Measurements from ENCODE around the gene STX12.

STX12 gene

GRCh38 chr1:27830621-27831440 is 57.8 kb downstream of the STX12 start, which contains the start of gene PPP1R8:
Gene PPP1R8, plus strand, starts transcription at chr1:27830782. Its CDS starts 54 bp downstream, at chr1:27830836.
- TF ChIP-seq CTCF (IDR thresholded peaks at IDR 0.05; ENCODE audit: insufficient read depth, missing control alignments), result no peak
- DNase-seq (ENCODE audit: insufficient read length, low spot score), result no peak
- no peak for FAIRE-seq

- FAIRE-seq (no peak), DNase-seq (ENCODE audit: insufficient read length, low spot score) (no peak)
- TF ChIP-seq CTCF (IDR thresholded peaks at IDR 0.05; ENCODE audit: insufficient read depth, missing control alignments), result no peak
Observed at GRCh38 chr1:27831568-27832410, 58.8 kb downstream of the STX12 start.

GRCh38 chr1:27832762-27833161 is 59.7 kb downstream of the STX12 start:
- DNase-seq (ENCODE audit: insufficient read length, low spot score), result no peak
- TF ChIP-seq CTCF (IDR thresholded peaks at IDR 0.05; ENCODE audit: insufficient read depth, missing control alignments), result no peak
- FAIRE-seq, result no peak

- FAIRE-seq (no peak), DNase-seq (ENCODE audit: insufficient read length, low spot score) (no peak)
- TF ChIP-seq CTCF (IDR thresholded peaks at IDR 0.05; ENCODE audit: insufficient read depth, missing control alignments), result no peak
Observed at GRCh38 chr1:27833470-27833869, 60.5 kb downstream of the STX12 start.

- FAIRE-seq, result no peak
- no peak for TF ChIP-seq CTCF (IDR thresholded peaks at IDR 0.05; ENCODE audit: insufficient read depth, missing control alignments)
- no peak for DNase-seq (ENCODE audit: insufficient read length, low spot score)
Observed at GRCh38 chr1:27835046-27835445, 62.0 kb downstream of the STX12 start.

- DNase-seq (ENCODE audit: insufficient read length, low spot score) (no peak), FAIRE-seq (no peak)
- no peak for TF ChIP-seq CTCF (IDR thresholded peaks at IDR 0.05; ENCODE audit: insufficient read depth, missing control alignments)
Observed at GRCh38 chr1:27835501-27835900, 62.5 kb downstream of the STX12 start.
